ENCODE data around the gene VDR. TPM values are rescaled to one million over a fixed set of nuclear protein-coding genes. Genes with fewer than 3 reads are reported as not detected.

Gene VDR
- total RNA-seq, 3 donors from 2014 or later (not counting 1 experiment from before 2014, with no cell fraction given) = 1.1 to 2.5 (median 1.6) TPM

- 100% methylated on average over 1 of the region's 1 CpG for WGBS (ENCODE audit: insufficient coverage)
- Mint-ChIP-seq H3K4me1 (peaks cover 17 to 21% of the 10 kb centered on the region in 2 donors), H3K36me3 (no peaks in the 10 kb centered on the region), H3K27me3 (ENCODE audit: low read depth in 2 of 2) (peaks cover 7 to 9% of the 10 kb centered on the region in 2 donors), H3K27ac (peak overlapping the region in 1 of 2 donors; percentile 50), H3K9me3 (no peaks in the 10 kb centered on the region), H3K4me3 (no peak overlapping the region)
- no peak overlapping the region for H3K27ac ChIP-seq (ENCODE audit: low read length)
- H3K4me1 ChIP-seq (ENCODE audit: control insufficient read depth, insufficient read depth, low read length) = peaks cover 4% of the 10 kb centered on the region
- DNase-seq (no peak), ATAC-seq (no peak)
- no peaks in the 10 kb centered on the region for H3K36me3 ChIP-seq (ENCODE audit: control insufficient read depth, insufficient read depth, low read length)
- H3K27me3 ChIP-seq (ENCODE audit: control insufficient read depth, insufficient read depth, low read length) = no peaks in the 10 kb centered on the region
- H3K9me3 ChIP-seq (ENCODE audit: control insufficient read depth, insufficient read depth, low read length) = no peaks in the 10 kb centered on the region
- H3K4me3 ChIP-seq (ENCODE audit: low read length) = no peak overlapping the region
- TF ChIP-seq CTCF (IDR thresholded peaks at IDR 0.05) = no peak
- intact Hi-C loops (cut with micrococcal nuclease) = no loop called here
Observed at GRCh38 chr12:47840571-47840970, 64.2 kb downstream of the VDR start.

GRCh38 chr12:47839214-47839876 is 65.4 kb downstream of the VDR start:
- no peaks in the 10 kb centered on the region for H3K27me3 ChIP-seq (ENCODE audit: control insufficient read depth, insufficient read depth, low read length)
- peaks cover 16% of the 10 kb centered on the region for H3K4me1 ChIP-seq (ENCODE audit: control insufficient read depth, insufficient read depth, low read length)
- no peaks in the 10 kb centered on the region for H3K36me3 Mint-ChIP-seq
- no peak overlapping the region for H3K27ac Mint-ChIP-seq
- no peaks in the 10 kb centered on the region for H3K9me3 Mint-ChIP-seq
- ATAC-seq (no peak), DNase-seq (no peak)
- peaks cover 0 to 5% of the 10 kb centered on the region in 2 donors for H3K27me3 Mint-ChIP-seq (ENCODE audit: low read depth in 2 of 2)
- no peak overlapping the region for H3K4me3 ChIP-seq (ENCODE audit: low read length)
- 91% methylated on average over 8 of the region's 8 CpGs for WGBS (ENCODE audit: insufficient coverage)
- H3K36me3 ChIP-seq (ENCODE audit: control insufficient read depth, insufficient read depth, low read length) = no peaks in the 10 kb centered on the region
- no peaks in the 10 kb centered on the region for H3K9me3 ChIP-seq (ENCODE audit: control insufficient read depth, insufficient read depth, low read length)
- intact Hi-C loops (cut with micrococcal nuclease) = loop anchor here (5.0 kb wide), 1 partner anchor 187 kb away; no protein-coding TSS in a partner anchor
- no peak for TF ChIP-seq CTCF (IDR thresholded peaks at IDR 0.05)
- H3K4me1 Mint-ChIP-seq = peaks cover 27 to 28% of the 10 kb centered on the region in 2 donors
- no peak overlapping the region for H3K4me3 Mint-ChIP-seq
- H3K27ac ChIP-seq (ENCODE audit: low read length) = no peak overlapping the region

GRCh38 chr12:47838286-47838931 is 66.4 kb downstream of the VDR start:
- intact Hi-C loops (cut with micrococcal nuclease) = loop anchor here (5.0 kb wide), 1 partner anchor 186 kb away; no protein-coding TSS in a partner anchor
- Histone ChIP-seq H3K27me3 (ENCODE audit: control insufficient read depth, insufficient read depth, low read length) (no peaks in the 10 kb centered on the region), H3K4me1 (ENCODE audit: control insufficient read depth, insufficient read depth, low read length) (peaks cover 25% of the 10 kb centered on the region), H3K4me3 (ENCODE audit: low read length) (no peak overlapping the region), H3K36me3 (ENCODE audit: control insufficient read depth, insufficient read depth, low read length) (no peaks in the 10 kb centered on the region), H3K27ac (ENCODE audit: low read length) (no peak overlapping the region), H3K9me3 (ENCODE audit: control insufficient read depth, insufficient read depth, low read length) (no peaks in the 10 kb centered on the region)
- Mint-ChIP-seq H3K27me3 (ENCODE audit: low read depth in 2 of 2) (peaks cover 0 to 5% of the 10 kb centered on the region in 2 donors), H3K4me3 (no peak overlapping the region), H3K4me1 (peaks cover 37 to 38% of the 10 kb centered on the region in 2 donors), H3K27ac (no peak overlapping the region), H3K36me3 (no peaks in the 10 kb centered on the region), H3K9me3 (no peaks in the 10 kb centered on the region)
- no peak for TF ChIP-seq CTCF (IDR thresholded peaks at IDR 0.05)
- DNase-seq (peak in 1 of 2 donors; percentile 72), ATAC-seq (peak in 1 of 3 donors; percentile 17)
- 49% methylated on average over 10 of the region's 10 CpGs for WGBS (ENCODE audit: insufficient coverage)

All from natural killer cell (primary cell).